SKM-1 treated with dmso at 0.1 percent for 144 hours (cell line): ENCODE data around the gene MARCHF11.

Source experiments
- DNase-seq: peaks from one replicate; lab custom pipeline; 2025; ENCODE audit not compliant: unreplicated experiment; lab: John Stamatoyannopoulos, UW

The MARCHF11 gene

DNA sequence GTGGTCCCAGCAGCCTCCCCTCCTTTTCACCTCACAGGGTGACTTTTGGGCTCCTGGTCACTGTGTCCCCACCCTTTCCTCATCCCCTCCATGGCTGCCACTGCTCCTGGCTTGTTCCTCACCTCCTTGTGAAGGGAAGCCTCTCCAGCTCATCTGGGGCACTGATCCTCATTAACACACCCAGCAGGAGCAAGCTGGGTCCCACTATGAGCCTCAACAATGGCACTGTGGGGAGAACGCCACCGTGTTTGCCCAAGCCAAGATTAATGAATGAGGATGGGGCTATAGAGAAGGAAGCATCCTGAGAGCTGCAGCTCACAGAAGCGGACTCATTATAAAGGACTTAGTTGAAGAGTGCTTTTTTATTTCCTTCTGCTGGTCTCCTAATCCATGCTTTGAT, 118.4 kb downstream of the MARCHF11 start:
- DNase-seq, result no peak

DNA sequence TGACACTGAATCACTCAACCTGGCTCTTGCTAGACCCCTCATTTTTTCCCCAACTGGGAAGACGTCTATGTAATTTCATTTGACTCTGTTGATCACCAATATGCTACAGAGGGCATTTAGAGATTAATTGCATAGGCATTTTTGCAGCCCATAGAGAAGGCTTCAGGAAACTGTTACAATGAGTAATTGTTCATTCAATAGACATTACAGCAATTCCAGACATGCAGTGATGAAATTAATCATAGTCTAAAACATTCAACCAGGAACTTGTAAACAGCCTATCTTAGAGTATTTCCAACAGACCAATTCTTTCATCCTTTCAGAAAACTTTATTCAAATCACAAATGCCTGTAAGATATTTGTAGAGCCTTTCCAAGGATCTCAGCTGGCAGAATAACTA, 122.3 kb downstream of the MARCHF11 start:
- no peak for DNase-seq

DNA sequence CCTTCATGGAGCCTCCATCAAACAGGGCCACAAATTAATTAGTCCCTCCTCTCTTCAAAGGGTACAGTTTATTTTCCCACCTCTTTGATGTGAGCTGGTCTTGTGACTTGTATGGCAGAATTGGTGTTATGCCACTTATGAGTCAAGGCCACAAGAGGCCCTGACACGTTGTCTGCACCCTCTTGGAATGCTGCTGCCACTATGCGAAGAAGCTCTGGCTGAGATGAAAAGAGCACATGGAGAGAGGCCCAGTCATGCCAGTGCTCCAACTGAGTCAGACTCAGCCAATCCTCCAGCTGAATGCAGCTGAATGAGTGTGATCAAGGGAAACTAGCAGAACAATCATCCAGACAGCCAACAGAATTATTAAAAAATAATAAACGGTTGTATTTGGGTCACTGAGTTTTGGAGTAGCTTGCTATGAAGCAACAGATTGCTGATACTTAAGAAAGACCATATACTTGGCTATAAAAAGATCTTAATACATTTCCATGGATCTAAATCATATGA, 128.3 kb downstream of the MARCHF11 start:
- DNase-seq, result no peak

DNA sequence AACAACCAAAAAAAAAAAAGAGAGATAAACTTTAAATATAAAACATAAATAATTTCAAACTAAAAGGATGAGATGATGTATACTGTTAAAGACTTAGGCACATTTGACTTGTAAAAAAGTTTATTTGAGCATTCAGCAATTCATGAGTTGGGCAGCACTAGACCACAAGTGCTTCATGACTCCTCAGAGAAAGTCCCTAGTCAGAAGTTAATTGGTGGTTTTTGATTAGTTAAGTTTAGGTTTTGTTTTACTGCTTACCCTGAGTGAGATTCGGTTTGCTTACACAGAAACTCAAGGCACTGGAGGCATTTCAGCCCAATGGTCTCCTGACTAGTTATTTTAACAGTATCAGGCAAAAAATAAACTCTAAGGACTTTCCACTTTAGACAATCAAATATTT, 129.2 kb downstream of the MARCHF11 start:
- DNase-seq, result no peak

DNA sequence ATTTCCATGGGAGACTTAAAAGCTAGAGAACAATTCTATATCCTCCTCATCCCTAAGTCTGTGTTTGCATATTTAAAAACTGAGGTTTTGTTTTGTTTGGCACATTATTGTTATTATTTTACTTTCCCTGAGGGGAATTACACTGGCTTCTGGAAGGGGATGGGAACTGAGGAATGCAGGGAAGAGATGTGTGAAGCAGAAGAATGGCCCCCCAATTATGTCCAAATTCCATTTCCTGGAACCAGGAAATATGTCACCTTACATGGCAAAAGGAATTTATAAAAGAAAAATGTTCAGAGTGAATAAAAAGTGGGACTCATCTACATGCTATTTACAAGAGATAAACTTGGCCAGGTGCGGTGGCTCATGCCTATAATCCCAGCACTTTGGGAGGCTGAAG, 129.8 kb downstream of the MARCHF11 start:
- DNase-seq, result no peak

DNA sequence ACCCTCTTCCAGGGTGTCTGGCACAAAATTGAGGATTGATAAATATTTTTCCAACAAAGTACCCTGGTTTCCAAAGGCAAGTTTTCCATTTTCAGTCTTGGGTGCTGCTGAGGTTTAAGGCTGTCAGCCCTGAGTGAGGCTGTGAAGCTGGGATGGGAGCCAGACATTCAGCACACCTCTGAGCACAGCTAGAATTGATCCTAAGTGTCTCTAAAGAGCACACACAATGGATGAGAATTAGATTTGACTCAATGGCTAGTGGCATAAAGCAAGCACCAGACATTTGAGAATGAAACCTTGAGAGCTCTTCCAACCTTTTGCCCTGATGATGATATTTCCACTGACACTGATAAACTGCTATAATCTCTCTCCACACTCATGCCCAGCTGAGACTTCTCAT, 131.5 kb downstream of the MARCHF11 start:
- DNase-seq, result no peak

DNA sequence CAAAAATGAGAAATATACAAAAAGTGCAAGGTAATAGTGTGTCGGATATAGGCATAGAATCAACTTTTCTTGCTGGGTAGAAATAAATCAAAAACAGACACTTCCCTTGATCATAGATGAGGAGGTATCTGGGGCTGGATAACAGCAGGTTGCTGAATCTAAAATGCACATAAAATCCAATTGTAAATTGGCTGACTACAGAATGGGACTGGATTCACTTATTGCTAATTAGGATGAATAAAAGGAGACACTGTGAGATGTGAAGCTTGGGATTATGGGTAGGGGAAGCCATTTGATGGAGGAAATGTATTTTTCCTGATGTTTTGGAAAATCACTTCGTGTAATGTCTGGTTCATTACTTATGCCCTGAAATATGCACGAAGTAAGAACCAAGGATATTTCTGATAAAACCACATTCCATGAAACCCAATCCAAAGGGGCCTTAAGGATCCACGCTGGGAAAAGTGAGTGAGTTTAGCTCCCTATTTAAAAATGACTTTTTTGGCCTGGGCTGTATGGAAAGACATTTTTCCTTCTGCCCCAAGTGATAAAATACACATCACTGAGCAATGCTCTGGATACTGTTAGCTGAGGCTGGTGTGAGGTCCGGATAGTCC, 136.1 kb downstream of the MARCHF11 start:
- no peak for DNase-seq

DNA sequence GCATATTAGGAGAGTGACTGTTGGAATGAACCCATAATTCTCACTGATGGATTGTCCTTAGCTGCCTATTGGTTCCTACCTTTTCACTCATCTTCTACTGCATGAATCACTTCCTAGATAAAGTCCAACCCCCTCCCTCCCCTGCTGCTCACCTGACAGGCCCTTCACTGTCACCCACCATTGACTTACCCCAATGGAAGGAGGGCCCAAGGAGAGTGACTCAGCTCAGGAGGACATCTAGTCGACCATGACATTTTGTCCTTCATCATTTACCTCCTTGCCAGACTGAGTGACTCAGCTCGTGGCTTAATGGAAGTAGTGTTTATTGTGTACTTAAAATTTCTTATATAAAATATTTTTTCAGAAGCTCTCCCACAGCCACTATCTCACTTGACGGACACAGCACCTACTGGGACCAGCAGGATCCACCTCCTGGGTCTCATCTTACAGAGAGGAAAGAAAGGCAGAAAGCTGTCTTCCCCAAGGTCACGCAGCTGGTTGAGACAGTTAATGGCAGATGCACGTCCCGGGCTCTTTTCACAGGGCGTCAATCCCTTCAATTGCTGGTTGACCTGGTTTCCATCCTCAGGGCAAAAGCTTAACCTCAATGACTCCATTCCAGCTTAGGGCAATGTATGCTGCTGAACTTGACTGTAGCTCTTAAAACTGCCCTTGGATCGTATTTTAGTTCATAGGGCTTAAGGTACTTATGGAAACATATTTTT, 142.3 kb downstream of the MARCHF11 start:
- no peak for DNase-seq

DNA sequence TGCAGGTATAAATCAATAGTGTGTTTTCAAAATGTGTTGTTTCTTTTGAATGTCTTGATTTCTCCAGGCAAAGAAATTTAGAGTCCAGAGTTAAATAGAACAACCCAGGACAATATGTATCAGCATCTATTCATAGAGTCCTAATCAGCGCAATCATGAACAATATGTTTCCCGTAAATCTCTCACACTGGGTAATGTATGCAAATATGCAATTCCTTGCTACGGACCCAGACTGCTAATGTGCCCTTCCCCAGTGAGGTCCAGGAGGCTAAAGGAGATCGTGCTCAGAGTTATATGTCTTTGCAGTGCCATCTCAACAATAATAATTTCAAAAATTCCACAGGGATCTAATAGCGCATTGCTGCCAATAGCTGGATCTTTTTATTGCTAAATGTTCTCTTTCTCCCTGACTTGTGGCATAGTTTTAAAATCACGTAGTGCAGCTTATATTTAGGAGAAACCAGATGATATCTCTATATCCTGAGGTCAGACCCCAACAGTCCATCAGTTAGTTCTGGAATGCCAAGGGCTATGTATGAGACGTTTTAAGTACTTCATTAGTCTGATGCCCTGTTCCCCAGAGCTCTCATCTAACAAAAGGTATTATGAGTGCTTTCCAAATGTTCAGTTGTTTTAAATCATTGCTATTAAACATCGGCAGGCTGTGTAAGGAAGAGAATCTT, 145.1 kb downstream of the MARCHF11 start:
- DNase-seq, result no peak

DNA sequence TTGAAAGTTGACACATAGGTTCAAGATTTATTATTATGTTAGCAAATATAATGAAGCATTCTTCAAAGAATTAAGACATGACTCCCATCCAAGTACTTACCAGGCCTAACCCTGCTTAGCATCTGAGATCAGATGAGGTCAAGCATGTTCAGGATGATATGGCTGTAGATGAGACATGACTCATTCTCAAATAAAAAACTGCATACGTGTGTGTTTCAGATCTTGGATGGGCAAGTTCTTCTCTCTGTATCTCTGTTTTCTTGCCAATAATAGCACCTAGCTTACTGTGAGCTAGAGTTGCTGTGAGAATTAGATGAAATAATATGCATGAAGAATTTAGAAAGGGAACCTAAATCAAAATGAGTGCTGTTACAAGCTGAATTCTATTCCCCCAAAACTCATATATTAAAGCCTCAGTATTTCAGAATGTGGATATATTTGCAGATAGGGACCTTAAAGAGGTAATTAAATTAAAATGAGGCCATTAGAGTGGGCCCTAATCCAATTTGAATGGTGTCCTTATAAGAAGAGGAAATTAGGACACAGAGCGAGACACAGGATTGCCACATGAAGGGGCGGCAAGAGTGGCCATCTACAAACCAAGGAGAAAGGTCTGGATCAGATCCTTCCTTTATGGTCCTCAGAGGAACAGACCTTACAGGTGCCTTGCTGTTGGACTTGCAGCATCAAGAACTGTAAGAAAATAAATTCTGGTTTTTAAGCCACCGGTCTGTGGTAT, 146.2 kb downstream of the MARCHF11 start:
- no peak for DNase-seq

DNA sequence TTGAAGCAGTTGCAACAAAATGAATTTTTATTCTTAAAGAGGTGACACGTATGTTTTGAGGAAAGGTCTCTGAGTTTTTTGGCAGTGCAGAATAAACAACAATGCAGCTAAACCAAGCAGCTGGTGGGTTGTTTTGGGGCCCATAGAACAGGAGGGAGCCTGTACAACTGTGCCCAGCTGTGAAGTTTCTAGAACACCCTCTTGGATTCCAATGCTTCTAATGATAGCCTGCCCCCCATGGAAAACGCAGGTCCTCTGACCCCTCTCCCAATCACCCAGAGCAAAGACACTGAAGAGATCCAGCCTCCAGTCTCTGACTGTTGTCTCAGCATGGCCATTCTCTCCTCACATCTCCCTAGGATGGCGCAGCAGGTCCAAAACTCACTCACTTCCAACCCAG, 150.9 kb downstream of the MARCHF11 start:
- no peak for DNase-seq

DNA sequence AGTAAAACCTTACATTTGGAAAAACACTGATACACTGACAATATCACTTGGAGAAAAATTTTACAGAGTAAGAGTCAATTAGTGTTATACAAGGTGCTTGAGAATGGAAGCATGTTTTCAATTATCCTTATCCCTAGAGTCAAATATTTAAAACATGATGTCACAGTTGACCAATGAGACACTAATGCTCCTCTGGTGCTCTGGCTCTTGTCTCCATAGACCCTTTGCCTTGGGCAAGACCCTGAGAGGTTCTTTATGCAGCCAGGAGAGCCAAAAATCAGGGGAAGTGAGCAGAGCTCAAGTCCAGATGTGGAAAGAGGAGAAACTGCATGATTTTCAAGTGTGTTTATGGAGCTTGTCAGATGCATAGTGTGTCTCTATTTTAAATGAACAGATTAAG, 153.9 kb downstream of the MARCHF11 start:
- no peak for DNase-seq

DNA sequence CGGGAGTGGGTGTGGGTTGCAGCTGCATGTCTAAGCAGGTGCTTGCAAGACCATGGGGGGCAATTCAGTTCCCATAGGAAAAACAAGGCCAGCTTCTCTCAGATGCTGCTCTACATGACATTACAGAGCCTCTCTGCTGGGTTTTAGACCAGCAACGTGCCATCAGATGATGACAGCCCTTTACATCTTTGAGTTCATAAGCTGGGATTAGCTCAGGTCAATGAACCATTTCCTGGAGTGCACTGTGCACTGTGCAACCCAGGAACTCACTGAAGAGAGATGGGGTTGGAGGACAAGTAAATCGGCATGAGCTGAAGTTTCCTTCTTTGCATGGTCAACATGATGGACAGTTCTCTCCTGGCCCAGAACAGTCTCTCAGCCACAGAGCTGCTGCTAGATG, 160.6 kb downstream of the MARCHF11 start:
- no peak for DNase-seq

DNA sequence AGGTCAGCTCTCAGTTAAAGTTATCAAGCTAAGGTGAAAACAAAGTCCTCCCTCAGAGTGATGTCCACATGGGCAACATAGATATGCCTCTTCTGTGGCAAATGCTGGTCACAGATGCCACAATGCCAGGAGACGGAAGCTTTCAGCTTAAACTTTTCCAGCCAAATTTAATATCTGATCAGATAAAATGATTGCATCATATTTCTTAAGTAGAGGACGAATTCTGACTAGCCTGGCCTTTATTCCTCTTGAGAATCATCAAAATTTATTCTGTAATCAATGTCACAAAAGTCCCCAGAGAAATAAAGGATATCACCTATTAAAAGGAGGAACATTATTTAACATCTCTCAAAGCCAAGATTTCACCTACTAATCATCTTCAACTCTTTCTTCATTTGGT, 161.9 kb downstream of the MARCHF11 start:
- DNase-seq, result no peak
